Fibroblast of skin of left quadriceps (primary cell): Measurements from ENCODE around the gene PTPRN2.

Source experiments
- DNase-seq, 2 experiments: peaks; one replicate each; pipeline ENCODE4 v3.0.0-alpha.2; 2013; ENCODE audit warnings: low read depth in 2 of 2

The PTPRN2 gene

DNA sequence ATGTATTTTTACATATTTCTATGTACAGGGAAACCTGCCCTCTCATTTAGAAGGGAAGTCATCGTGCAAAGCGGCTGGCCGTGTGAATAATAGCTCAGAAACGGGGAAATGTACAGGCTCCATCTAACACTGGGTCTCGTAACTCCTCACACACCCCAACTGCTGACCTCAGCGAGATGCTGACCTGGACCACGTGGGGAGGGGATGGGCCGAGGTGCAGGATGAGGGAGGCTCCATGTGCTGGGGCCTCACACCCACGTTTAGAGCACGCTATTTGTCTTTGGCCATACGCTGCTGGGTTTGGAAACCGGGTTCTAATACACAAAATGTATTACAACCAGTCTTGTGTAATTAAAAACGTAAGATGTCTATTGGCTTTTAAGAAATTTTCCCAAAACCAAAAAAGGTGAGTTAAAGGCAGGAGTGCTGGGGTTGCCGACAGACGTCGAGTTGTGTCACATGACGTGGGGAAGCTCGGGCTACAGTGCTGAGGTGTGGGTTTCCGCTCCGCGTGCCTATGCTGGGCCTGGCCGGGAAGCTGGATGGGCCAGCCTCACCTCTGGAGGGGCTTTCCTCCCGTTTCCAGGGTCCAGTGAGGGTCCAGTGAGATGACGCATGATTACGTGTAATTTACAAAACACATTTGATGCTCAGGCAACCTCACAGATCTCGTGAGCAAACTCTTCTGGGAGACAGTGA lies 1035.2 kb downstream of the PTPRN2 start:
- DNase-seq, result no peak

DNA sequence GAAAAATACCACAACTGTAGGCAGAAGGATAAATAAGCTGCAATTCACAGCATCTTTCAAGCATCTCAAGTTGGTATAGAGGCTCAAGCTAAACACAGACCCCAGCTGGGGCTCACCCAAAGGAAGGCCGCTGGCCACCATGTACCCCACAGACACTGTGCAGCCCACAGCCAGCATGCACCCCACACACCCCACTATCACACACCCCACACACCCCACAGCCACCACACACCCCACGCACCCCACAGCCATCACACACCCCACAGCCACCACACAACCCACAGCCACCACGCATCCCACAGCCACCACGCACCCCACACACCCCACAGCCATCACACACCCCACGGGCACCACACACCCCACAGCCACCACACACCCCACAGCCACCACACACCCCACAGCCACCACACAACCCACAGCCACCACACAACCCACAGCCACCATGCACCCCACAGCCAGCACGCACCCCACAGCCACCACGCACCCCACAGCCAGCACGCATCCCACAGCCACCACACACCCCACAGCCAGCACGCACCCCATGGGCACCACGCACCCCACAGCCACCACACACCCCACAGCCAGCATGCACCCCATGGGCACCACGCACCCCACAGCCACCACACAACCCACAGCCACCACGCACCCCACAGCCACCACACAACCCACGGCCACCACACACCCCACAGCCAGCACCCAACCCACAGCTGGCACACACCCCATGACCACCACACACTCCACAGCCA lies 1036.1 kb downstream of the PTPRN2 start:
- DNase-seq, result no peak

DNA sequence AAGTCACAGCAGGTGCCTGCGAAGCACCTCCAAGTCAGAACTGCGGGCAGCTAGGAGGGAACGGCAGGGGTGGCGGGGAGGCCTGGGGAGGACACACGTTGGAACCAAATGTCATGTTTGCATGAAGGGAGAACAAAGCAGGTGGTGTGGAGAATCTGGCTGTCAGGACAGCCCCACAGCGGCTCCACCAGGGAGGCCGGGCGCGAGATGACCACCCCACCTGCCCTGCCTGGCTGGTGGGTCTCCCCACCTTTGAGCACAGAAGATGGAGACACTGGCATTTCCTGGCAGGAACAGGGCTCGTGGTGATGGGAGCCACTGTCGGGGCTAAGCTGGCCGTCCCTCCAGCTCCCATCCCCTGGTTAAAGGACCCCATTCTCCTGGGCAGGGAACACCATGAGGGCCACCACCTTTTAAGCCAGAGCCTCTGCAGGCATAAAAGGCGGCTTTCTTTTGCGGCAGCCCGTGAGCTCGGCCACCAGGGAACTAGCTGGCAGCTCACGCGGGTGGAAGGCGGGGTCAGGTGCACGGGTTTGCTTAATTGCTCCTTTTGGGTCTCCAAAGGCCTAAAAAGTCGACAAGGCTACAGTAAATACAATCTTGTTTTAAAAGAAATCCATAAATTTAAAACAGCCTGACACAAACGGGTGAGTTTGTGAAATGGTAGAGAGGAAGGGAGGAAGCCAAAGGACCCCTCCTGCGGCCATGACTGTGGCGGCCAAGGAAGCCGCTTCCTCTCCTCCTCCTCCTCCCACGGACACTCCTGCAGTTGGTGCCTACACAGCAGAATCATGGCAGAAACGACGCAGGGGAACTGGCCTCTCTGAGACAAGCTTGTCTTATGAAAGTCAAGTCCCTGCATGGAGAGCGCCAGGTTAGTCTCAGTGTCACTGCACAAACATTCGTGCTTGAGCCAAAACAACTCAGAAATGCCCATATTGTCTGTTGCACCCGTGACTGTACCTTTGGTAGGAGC lies 1037.0 kb downstream of the PTPRN2 start:
- DNase-seq, result no peak

DNA sequence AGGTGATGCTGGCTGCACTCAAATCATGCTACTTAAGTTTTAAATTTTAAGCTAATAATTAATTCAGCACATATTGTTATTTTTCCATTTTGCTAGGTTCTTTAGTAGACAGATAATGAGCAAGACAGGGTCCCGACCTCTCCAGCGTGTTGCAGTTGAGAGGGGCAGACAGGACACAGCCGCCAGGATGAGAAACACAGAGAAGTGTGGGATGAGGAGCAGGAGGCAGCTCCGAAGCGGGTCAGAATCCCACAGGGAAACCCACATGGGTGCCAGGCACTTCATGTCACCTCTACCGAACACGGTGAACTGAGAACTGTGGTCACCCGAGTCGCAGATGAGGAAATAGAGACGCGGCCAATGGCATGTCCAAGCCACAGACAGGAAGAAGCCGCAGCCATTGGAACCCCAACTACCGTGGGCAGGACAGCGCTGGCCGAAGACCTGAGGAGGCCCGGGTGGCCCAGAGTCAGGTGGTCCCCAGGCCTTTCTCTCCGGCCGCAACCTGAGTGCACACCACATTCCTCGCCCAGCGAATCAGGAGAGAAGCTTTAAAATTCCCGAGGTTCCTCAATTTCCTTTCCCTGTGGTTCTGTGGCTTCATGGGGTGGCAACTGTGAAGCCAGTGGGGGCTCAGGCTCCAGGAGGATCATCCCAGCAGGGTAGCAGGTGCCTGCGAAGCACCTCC lies 1037.9 kb downstream of the PTPRN2 start:
- DNase-seq, result no peak

DNA sequence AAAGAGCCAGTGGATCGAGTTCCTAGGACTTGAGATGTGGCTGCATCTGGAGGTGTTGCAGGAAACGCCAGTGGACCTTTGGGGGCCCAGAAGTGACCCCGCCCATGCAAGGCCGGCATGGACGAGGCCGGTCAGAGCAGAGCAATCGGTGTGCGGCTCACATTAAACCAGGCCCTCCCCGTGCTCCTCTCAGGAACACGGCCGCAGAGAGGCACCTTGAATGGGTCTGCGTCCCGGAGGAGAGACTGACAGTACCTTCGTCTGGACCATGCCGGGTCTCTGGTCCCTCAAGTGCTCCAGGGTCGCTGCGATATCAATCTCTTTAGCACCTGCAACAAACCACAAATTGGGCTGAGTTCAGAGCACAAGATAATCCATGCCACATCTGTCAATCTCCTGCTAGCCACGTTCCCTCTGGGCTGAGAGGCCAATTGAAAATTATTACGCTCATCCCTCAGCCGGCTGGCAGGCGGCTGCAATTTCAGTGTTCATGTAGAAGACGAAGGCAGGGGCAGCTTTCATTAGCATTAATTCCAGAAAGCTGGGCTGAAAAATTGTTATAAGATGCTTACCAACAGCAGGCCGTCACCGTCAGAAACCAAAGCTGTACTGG lies 1038.8 kb downstream of the PTPRN2 start:
- no peak for DNase-seq

DNA sequence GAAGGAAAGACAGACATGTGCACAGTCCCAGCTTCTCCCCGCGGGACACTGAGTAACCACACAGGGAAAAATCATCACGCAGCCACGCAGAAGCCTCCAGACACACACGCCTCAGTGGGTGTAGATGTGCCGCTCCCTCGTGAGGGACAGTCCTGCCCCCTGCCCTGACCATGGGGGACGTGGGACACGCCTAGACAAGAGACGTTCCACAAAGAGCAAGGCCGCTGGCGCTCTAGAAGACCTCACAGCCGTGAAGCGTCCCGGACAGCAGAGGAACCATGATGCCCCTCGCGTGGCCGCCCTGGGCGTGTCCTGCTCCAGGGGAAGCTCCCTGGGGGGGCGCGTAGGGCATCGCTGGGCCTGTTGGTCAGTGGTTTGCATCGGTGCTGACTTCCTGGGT lies 1040.0 kb downstream of the PTPRN2 start:
- DNase-seq, result no peak

DNA sequence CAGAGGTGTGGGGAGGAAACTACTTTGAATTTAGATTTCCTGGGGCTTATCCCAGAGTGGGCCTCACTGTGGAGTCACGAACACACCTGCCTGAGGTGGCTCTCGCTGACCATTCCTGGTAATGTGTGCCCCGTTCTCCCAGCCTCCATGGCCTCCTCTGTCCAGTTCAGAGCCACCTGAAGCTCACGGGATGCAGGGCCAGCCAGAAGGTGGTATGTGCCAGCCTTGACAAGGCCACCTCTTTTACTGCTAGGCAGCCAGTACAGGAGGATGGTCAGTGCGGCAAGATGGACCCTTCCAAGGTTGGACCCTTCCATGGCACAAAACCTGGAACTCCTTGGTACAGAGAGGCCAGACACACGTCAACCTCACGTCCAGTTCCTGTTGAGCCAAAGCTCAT lies 1040.5 kb downstream of the PTPRN2 start:
- DNase-seq, result no peak

DNA sequence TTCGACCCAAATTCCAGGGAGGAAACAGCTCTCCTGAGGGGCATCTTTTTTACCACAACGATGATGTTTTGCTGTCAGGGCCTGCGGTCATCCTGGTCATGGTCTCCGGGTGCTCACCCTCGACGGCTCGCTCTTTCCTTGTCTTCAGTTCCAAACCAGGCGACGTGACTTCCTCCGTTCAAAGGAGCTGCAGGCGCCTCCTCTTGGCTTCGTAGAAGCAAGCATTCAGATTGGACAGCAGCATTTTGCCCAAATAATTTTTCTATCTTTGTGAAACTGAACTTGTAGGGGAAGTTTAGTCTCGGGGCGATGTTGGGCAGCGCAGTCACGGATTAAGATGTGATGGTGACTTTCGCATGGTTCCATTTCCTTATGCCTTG lies 1042.0 kb downstream of the PTPRN2 start:
- DNase-seq, result no peak

DNA sequence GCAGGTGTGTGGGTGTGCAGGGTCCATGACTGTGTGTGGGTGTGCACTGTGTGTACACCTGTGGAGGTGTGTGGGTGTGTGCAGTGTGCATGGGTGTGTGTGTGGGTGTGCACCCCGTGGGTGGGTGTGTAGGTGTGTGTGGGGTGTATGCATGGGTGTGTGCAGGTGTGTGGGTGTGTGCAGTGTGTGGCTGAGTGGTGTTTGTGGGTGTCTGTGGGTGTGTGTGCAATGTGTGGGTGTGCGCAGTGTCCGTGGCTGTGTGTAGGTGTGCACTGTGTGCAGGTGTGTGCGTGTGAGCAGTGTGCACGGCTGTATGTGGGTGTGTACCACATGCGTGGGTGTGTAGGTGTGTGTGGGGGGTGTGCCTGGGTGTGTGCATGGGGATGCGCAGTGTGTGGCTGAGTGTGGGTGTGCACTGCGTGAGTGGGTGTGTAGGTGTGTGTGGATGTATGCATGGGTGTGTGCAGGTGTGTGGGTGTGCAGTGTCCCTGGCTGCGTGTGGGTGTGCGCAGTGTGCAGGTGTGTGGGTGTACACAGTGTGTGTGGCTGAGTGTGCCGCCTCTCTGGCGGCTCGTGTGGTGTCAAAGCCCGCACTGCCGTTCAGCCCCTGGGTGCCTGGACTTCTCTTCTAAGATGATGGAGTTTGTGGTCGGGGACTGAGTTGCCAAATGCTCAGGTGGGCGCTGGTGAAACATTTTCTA lies 1042.5 kb downstream of the PTPRN2 start:
- no peak for DNase-seq

DNA sequence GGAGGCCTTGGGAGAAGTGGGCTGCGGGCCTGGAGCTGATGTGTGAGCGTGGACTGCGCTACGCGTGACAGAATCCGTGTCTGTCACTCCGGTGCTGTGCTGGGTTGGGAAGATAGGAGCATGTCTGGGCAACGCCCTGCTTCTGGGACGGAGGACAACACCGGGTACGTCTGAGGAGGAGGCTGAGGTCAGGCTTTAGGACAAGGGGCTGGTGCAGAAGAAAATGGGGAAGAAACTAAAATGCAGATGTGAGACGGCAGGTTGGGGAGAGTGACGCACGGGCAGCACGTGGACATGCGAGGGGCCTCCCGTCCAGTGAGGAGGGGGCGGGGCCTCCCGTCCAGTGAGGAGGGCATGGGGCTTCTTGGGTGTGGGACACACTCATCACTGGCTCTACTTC lies 1043.4 kb downstream of the PTPRN2 start:
- DNase-seq, result no peak

DNA sequence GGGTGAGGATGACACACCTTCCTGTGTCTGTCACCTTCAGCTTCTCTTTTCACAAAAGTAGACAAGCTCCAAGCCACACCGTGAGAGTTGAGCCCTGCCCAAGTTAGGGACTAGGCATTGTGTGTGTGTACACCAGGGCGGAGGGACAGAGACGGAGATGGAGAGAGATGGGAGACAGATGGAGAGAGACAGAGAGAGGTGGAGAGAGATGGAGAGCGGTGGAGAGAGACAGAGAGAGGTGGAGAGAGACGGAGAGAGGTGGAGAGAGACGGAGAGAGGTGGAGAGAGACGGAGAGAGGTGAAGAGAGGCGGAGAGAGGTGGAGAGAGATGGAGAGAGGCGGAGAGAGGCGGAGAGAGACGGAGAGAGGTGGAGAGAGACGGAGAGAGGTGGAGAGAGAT lies 1043.8 kb downstream of the PTPRN2 start:
- DNase-seq, result no peak

DNA sequence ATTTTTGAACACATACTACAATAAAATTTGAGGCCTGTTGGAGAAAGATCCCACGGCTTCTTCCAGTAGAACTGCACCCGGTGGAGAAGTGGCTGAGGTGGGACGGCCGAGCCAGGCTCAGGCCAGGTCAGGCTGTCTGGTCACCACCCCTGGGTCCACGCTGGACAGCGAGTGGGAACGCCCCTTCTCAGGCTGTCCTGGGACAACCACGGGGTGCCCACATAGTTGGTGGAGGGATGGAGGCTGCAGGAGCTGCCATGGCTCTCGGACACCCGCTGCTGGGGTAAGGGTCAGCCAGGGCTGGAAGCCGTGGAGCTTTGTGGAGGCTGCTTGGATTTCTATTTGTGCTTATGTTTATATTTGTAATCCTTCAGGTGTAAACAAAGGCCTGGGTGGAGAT lies 1044.3 kb downstream of the PTPRN2 start:
- no peak for DNase-seq

DNA sequence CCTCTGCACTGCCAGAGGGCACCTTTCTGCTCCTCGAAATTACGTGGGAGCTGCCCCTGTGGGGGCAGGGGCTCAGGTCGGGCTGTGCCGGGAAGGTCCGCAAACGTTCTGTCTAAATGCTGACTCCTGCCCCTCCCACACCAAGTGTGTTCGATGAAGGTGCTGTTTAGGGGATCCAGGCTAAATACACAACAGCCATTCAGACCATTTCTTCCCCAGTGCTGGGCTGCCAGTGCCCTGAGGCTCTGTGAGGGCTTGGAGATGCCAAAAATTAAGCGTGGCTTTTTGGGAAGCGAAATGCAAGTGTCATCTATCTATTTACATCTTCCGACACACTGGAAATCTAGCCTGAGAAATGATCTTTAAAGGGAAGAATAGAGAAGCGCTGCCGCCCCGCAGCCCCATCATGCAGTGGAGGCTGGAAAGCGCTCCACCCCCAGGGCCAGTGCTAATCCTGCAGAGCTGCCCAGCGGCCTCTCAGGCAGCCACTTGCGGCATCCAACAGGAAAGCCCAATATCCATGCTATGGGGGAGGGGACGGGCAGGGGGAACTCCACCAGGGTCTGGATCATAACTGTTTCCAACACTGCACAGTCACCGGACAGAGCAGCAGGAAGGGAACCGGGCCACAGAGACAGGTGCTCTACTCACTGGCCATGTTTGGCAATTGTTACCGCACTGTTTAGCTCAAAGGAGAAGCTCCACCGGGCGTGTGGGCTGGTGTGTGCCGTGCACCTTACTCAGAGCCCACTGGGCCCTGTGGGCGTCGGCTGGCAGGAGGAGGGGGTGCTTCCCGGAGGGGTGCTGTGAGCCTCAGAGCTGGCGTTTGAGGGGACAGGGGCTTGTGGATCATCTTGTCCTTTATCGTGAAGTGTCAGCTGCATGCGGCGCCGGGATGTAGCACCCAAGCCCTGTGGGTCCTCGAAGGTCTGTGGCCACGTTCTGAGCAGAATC lies 1045.3 kb downstream of the PTPRN2 start:
- DNase-seq, result no peak

DNA sequence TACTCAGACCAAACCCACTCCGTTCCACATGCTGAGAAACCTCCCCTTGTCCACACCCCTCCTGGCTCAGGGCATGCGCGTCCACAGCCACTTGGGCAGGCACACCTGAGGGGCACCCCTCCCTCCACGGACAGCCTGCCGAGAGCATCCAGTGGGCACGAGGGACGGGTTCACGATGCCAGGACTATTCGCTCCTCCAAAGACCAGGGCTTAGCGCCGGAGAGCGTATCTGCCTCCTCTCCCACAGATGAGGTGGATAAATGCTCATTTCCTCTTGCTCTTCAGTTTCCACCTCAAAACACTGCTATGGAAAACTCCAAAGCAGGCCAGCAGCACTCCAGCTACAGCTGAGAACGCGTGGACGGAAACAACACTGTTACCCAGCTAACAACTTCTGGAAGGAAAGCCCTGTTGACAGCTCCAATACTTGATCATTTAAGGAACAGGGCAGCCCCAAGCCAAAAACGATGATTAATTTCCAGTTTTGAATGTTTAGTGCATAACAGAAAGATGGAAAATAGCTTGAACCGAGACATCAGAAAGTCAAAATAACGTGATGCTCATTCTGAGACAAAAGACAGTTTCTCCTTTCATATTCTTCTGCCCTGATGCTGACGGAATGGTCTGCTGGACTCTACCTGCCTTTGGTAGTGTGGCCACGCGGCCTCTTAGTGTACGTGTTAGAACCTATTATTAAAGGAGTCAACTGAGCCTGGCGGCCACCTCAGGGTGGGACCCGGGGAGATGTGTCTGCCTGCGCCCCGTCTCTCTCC lies 1046.1 kb downstream of the PTPRN2 start:
- DNase-seq, result no peak

DNA sequence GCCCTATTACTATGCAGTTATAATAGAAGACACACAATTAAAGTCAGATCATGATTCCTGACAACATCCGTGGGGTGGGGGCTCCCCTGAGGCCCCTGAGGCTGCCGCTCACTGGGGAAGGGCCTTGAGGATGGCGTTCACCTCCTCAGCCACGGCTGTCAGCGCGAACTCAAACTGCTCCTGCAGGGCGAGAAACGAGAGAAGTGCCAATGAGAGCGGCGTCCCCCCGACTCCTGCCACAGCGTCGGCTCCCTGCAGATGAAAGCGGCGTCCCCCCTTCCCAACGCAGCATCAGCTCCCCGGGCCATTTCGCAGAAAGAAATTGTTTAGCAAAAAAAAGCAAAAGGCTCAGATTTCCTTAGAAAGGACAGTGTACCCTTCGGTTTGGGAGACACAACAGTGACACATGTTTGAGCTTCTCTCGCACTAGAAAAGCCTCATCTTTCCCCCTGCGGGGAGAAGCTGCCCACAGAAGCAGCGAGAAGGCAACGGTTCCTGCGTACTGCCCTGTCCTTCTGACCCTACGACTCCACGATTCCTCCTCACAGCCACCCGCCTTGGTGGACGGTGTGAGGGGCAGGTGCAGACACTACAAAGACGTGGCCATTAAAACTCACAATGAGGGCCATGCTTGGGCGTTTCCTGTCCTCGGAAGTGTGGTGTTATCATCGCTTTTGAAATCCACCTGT lies 1046.9 kb downstream of the PTPRN2 start:
- DNase-seq, result no peak

DNA sequence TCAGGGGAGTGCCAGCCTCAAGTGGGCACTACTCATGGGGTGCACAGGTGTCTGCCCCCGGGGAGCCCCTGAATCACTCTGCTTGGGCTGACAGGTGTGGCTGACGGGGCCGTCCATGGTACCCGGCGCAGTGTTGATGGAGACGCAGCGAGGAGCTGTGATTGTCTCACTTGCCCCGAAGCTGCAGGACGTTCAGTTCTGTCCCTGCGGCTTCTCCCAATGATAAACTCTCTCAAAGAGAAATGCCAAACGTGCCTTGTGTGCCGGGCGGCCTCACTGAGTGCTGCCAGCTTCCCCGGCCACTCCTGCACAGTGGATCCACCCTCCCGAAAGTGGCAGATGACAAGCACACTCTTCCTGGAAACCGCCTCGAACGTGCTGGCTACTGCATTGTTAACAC lies 1047.6 kb downstream of the PTPRN2 start:
- no peak for DNase-seq

DNA sequence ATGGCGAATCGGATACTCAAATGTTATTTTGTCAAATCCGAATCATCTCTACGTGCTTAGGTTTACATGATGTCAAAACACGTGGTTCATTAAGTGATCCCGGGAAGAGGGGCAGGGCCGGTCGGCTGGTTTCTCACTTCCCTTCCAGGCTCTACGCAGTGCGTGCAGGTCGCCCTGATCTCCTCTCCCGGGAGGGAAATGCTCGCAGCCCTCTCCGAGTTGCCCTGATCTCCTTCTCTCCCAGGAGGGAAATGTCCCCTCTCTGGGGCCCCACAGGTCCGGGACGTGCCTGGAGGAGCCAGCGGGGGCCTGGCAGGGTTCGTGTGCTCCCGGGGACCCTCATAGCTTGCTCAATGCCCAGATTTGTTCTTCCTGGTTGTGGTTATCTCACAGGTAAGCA lies 1048.1 kb downstream of the PTPRN2 start:
- no peak for DNase-seq

DNA sequence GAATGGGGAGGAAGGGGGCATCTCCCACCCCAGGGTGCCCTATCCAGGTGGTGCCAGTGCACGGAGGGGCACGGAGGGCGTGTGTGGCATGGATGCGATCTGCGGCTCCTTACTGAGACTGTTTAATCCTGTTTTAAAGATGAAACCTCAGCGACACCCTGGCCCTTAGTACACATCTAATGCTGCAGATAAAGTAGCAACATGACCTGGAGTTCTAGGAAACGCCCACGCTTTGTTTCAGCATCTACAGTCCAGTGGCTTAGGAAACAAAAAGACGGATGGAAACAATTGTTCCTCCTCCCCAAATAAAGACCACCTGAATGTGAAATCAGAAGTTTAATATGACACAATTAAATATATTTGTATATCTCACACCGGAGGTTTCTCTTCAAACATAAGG lies 1048.9 kb downstream of the PTPRN2 start:
- no peak for DNase-seq
